ENCODE measurements around the gene GNPAT. TPM values are rescaled to one million over a fixed set of nuclear protein-coding genes. Genes with fewer than 3 reads are reported as not detected.
A peak's percentile ranks its signal among the peaks of the same experiment; 100 is the strongest.

Gene GNPAT
- total RNA-seq, 1 experiment from 2014 or later: 55.4 TPM

DNA sequence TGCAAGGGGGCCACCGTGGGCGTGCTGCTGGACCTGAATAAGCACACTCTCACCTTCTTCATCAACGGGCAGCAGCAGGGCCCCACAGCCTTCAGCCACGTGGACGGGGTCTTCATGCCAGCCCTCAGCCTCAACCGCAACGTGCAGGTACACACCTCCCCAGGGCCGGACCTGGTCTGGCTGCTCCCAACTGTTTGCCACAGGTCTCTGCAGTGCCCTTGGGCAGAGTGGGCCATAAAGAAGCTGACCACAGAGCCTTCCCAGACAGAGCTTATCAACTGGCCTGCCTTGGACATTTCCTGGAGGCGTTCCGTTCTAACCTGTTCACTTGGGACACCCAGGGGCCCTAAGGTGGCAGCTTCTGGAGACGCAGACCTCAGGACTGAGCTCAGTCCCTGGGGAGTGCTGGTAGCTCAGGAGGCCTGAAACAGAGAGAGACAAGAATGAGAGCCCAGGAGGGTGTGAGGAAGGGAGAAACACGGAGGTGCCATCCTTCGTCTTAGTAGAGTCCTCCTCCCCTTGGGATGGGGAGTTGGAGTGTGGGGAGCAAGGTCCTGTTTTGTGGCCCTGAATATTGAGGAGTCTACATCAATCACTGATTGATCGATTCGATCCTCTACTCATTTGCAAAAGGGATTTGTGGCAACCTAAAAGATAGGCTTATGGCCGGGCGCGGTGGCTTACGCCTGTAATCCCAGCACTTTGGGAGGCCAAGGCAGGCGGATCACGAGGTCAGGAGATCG, 27.0 kb upstream of the GNPAT start:
- no peak for DNase-seq (ENCODE audit: low read depth)

DNA sequence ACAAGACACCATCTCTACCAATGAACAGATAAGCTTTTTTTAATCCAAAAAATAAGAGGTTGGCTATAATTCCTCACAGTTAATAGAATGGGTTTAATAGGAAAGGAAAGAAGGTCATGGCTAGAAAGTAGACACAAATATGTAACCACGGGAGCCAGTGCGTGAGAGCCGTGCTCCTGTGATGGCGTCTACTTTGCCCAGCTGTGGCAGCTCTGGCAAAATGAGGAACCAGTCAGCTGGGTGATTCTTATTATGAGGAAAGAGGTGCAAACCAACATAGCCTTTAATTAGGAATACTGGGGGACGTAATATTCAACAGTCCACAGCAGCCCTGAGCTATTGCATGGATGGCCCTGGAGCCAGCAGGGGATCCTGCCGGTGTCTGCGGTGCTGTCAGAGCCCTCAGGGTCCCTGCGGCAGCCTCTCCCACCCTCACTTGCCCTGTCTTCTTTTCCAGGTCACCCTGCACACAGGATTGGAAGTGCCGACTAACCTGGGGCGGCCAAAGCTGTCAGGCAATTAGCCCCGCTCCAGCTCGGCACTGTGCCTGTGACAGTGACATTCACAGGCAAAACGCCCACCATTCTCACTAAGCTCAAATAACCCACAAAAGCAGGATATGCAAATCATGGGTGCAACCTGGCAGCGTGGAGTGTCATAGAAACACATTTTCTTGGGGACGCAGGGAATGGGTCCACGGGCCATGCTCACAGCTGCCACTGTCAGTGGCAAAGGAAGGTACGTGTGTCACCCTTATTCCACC, 25.9 kb upstream of the GNPAT start:
- DNase-seq (ENCODE audit: low read depth): no peak

DNA sequence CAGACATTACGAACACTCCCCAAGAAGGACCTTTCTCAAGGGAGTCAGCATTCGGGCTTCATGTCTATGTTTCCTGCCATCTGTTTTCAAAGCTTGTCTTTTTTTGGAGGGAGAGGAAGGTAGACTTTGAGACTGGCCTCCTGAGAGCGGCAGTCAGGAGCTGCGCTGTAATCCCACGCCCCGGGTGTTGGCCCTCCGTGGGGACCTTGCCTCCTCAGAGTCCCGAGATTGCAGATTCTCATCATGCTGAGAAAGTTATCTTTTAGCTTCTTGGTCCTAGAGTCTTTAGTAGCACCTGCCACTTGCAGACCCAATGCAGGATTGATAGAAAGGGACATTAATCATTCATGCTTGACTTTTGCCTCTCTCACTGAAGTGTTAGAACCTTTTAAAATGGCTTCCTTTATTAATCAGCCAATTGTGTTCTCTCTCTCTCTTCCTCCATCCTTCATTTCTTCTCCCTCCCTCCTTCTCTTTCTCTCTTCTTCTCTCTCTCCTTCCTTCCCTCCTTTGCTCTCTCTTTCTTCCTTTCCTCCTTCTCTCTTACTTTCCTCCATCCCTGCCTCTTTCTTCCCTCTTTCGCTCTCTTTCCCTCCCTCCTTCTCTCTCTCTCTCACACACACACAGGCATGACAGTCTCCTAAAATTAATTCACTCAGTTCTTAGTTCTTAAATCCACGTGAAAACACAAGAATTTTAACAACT, 25.2 kb upstream of the GNPAT start:
- DNase-seq (ENCODE audit: low read depth): no peak

DNA sequence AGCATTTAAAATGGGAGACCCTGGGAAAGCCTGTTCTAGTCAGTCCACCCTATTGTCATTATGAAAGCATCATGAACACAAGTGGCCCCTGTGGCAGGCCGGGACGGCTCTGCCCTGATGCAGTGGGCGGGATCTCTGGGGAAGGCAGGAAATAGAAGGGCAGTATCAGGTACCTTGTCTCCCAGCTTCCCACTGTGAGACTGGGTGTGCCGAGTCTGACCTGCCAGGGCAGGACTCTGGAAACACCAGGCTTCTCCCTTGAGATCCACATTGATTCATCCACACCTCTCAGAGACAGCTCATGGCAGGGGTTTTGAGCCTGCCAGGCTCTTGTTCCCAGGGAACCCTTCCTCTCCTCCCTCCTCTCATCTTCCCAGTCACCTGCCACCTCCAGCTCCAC, 24.5 kb upstream of the GNPAT start:
- DNase-seq (ENCODE audit: low read depth): no peak

DNA sequence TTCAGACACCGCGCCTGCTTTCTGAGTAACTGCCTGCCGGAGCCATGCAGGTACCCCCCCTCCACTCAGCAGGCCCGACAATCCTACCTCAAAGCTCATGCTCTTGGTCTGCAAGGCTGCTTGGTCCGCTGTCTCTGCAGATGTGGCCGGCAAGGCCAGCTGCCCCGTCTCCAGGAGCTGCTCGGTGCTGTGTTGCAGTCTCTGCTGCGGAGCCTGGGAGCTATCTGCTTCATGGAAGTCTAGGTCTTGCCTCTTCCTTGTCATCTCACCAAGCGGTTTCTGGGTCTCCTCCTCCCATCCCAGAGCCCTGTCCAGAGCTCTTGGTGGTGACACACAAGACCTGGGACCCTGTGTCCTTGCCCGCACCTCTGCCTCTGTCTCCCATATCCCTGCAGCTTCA, 24.0 kb upstream of the GNPAT start:
- no peak for DNase-seq (ENCODE audit: low read depth)

DNA sequence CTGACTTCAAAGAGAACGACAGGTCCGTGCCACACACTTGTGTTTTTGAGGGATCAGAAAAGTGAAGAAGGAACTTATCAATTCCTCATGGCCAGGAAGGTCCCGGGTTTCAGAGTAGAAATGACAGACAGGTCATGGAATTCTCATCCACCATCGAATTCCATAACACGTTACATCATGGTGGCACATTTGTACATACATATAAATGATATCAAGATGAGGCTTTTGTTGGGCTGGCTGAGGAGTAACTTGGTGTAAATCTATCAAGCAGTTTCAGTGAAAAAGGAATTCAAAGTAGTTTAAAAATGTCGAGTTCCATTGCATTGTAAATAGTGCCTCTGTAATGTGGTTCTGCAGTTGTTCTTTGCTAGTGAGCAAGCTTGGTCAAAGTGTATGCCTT, 22.9 kb upstream of the GNPAT start:
- no peak for DNase-seq (ENCODE audit: low read depth)

DNA sequence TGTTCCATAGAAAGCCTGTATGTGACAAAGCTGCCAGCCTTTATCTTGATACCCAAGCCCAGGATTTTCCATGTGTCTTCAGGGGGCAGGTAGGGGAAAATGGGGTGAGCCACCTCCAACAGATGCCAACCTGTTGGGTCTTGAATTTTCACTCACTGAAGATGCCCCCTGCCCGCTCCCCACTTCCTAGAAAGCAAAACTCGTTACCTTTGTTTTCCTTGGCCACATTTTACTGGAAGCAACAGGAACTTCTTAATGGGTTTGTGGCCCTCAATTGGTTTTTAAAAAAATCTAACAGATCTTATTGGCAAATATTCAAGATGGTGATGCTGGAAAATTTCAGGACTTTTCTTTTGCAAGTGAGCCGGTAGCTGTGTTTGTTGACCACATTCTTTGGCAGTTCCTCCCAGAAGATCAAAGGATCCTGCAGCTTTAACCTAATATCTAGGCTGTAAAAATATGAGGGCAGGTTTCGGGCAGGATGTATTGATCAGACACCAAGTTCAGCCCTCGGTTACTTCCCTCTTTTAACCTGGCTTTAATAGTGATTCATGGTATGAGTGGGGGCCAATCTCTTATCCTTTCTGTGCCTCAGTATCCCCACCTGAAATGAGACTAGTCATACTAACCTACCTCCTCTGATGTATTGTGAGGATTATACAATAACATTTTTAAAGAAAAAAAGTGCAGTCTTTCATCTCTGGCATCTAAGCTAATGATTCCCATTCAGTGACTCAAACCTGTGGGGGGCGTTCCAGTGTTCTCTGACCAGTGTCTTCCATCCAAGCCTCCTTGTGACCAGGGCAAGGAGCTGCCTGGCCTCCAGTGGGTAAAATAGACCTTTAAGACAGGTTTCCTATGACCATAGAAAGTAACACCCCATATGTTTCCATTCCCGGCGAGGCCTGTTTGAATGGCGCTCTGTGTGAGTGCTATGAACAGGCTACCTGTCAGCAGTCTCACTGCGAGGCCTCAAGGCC, 21.3 kb upstream of the GNPAT start:
- DNase-seq (ENCODE audit: low read depth): no peak

DNA sequence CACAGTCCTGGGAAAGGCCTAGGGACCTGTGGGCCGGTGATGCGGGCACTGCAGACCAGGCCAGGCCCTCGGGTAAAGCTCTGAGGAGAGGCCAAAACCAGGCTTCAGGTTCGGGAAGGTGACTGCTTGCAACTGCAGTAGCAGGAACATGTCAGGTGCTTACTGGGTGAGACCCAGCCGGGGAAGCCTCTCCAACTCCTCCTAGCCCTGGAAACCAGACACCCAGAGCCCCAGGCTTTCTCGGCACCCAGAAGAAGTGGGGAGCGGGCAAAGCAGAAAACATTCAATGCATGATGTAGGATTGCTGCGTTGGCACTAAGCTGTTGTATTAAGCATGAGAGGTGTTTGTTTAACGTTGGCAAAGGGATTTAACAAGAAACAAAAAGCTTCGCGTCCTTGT, 20.2 kb upstream of the GNPAT start:
- DNase-seq (ENCODE audit: low read depth): no peak

DNA sequence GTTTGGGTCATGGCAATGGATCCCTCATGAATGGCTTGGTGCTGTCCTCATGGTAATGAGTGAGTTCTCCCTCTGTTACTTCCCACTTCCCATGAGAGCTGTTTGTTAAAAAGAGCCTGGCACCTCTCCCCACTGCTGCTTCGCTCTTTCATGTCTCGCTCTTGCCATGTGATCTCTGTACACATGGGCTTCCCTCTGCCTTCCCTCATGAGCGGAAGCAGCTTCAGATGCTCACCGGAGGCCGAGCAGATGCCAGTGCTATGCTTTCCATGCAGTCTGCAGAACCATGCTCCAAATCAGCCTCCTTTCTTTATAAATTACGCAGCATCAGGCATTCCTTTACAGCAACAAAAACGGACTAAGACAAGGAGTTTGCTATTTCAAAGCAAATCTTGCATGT, 14.9 kb upstream of the GNPAT start:
- DNase-seq (ENCODE audit: low read depth): no peak

DNA sequence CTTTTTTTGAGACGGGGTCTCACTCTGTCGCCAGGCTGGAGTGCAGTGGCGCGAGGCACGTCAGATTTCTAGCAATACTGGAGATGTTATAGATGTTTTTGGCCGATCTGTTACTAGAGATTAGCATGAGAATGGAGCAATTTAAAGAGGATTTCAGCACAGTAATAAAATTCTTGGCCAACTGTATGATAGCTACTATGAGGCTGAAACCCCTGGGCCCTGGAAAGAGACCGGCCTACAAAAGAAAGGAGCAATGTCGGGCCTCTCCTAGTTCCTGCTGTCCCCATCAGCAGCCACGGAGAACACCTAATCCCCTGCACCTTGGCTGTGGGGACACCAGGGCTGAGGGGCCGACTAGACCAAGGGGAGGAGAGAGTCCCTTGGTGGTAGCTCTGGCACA, 9.5 kb upstream of the GNPAT start:
- no peak for DNase-seq (ENCODE audit: low read depth)

DNA sequence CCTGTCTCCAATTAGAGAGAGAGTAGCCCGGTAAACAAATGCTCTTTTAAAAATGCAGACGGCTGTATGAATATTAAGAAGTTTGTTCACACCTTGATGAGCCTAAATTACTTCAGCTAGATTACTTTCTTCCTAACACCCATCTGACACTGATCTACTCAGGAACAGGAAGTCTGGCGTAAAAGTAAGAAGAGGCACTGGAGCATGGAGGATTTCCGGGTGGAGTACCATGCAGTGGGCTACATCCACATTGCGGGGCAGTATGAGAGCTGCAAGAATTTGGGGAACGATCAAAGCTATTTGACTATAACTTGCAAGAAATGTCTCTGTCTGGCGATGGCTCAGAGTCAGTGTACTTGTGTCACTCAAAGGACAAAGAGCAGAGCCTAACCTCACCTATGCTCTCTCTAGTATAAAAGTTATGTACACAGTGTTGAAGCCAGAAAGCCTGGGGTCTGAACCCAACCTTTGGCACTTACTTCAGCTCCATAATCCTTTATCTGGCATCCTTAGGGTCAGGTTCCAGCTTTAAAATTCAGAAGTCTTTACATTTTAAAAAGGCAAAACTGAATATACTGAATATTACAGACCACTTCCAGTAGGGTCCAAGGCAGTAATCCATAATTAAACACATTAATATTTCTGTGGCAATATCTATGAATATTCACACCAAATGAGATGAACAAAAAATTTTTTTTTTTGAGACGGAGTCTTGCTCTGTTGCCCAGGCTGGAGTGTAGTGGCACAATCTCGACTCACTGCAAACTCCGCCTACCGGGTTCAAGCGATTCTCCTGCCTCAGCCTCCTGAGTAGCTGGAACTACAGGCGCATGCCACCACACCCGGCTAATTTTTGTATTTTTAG, 7.9 kb upstream of the GNPAT start:
- no peak for DNase-seq (ENCODE audit: low read depth)

DNA sequence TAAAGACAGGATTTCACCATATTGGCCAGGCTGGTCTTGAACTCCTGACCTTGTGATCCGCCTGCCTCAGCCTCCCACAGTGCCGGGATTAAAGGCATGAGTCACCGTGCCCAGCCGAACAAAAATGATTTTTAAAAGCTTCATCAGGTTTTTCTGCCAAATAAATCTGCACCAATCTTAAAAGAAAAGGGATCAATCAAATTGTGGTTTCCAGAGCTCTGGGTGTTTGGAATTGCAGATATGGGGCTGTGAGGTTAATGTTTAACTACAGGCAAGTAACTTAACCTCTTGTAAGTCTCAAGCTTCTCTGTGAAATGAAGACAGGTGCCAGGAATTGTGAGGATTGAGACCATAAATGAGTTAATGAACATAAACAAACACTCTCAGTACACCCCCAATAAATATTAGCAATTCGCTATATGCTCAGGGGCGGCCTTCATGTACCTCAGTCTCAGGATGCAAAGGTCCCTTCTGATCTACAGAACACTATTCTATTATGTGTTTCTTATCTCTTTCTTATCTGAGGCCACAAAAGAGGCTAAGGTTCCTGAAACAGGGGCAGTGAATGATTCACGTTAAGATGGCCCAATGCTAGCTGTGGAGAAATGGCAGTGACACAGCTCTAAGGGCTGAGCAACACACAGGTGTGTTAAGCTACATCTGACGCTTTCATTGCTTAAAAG, 7.1 kb upstream of the GNPAT start:
- DNase-seq (ENCODE audit: low read depth): no peak

DNA sequence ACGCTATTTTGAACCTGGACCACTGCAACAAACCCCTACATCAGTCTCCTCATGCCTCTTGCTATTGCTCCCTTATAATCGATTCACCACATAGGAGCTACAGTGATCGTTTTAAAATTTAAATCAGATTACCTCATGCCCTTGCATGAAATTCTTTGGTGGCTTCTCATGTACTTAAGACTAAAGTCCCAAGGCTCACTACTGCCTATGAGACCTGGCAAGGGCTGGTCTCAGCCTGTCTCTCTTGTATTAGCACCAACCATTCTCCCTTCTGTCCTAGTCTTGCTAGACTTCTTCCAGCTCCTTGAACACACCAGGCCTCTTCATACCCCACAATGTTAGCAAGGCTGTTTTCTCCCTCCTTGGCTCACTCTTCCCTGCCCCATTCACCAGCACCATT, 6.5 kb upstream of the GNPAT start:
- DNase-seq (ENCODE audit: low read depth): no peak

DNA sequence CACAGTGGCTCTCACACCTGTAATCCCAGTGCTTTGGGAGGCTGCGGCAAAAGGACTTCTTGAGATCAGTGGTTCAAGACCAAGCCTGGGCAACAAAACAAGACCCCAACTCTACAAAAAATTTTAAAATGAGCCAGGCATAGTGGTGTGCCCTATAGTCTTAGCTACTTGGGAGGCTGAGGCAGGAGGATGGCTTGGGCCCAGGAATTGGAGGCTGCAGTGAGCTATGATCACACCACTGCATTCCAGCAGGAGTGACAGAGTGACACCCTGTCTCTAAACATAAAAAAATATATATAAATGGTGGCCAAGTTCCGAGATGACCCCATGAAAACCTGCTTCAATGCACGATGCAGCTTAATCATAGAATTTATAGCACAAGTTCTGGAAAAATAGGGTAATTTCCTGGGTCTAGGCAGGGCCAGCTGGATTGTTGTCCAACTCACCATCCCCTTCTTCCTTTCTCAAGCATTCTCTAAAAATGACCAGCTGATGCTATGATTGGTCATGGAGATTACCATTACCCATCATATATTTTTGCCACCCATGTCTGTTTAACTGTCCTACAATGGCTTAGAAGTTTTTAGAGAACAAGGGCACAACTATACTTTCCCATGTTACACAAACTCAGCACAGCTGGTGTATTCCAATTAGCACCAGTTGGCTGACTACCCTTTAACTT, 5.3 kb upstream of the GNPAT start:
- DNase-seq (ENCODE audit: low read depth): no peak

DNA sequence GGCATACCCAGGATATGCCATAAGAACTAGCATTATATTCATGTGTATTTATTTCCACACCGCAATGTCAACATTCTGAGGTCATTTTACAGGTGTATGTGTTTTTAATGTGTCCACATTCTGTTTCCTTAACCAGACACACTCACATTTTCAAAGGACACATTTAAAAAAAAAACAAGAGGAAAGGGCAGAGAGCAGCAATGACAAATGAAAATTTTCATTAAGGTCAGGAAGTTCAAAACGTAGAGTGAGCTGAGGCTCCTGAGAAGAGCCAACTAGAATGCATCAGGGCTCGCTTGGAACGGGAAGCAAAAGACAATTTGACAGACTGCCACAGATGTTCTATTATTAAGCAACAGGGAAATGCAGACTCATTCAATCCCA, 4.8 kb upstream of the GNPAT start:
- no peak for DNase-seq (ENCODE audit: low read depth)

DNA sequence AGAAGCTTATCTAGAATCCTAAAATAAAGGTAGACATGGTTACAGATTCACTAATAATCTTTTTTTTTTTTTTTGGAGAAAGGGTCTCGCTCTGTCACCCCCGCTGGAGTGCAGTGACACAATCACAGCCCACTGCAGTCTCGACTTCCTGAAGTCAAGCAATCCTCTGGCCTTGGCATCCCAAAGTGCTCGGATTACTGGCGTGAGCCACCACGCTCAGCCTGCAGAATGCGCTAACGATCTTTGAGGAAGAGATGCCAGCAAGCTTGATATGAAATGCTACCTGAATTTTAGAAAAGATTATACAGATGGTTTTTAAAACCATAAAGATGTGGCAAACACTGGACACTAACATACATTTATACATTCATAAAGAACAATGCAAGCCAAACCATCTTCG, 4.1 kb upstream of the GNPAT start:
- no peak for DNase-seq (ENCODE audit: low read depth)

DNA sequence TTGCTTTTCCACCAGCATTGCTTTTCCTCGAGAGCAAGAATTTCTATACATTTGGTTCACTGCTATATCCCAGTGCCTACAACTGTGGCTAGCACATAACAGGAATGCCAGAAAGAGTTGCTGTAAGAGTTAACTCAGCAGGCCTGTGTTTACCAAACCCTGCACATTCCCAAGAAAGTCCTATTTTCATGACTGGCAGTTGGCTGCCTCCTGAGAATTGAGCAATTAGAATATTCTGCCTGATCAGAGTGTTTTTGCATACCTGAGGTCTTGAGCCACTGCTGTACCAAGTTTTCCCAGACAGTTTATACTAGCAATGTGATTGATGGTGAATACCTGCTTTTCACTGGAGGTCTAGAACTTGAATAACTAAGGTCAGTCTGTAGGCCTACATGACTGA, 2.7 kb upstream of the GNPAT start:
- DNase-seq (ENCODE audit: low read depth): no peak

DNA sequence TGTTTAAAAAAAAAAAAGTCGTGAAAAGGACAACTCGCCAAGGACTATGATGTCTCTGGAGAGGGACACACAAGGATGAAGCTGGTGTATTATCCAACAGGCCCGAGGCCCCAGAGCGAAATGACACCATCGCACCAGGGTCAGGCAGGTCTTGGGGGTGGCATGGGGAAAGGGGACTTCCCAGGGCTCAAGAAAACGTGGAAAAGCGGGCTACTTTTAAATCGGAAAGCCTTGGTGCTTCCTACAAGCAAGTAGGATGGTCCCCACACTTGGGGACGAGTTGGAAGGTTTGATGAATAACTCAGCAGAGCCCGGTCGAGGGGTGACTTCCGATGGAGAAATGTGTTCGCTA, 505 bp upstream of the GNPAT start:
- peak; percentile 33 for DNase-seq (ENCODE audit: low read depth)

DNA sequence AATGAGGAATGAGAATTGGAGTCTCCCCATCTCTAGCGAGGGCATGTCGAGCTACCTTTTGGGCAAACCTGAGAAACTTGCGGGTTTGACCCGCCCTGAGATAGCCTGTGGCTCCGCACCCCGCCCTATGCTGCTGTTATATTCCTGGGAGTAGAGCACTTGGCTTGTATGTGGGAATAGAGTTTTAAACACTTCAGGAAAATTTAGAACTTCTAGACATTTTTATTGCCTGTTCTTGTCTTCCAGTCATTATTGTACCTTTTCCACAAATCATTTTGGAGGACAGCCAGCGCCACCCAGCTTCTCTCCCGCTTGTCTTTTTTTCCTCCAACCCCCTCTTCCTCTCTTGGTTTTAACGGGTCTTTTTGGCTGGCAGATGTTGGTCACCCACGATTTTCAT, 738 bp downstream of the GNPAT start:
- peak; percentile 29 for DNase-seq (ENCODE audit: low read depth)

Data from M059J (cell line).